Thymus (tissue), 11 donors: ENCODE measurements around the gene NUDCD3. TPM values are rescaled to one million over a fixed set of nuclear protein-coding genes. Genes with fewer than 3 reads are reported as not detected.

ENCODE experiments used
- DNase-seq, 9 donors: peaks; one replicate each; pipeline ENCODE4 v3.0.0-alpha.2; 2013; ENCODE audit warnings: low spot score in 9 of 9, low read depth in 6 of 9, missing footprints in 1 of 9
- H3K27ac ChIP-seq, 2 donors: one replicate each; pipeline ENCODE4 v1.5.1; 2013; ENCODE audit warnings: control low read depth in 1 of 2, low read depth in 1 of 2, low read length in 1 of 2, mild to moderate bottlenecking in 1 of 2, moderate library complexity in 1 of 2
- H3K27me3 ChIP-seq, 2 donors: one replicate each; pipeline ENCODE4 v1.5.1; 2013; ENCODE audit warnings: low read length in 1 of 2; ENCODE audit not compliant: control insufficient read depth in 2 of 2, insufficient read depth in 1 of 2
- H3K36me3 ChIP-seq, 2 donors: one replicate each; pipeline ENCODE4 v1.5.1; 2013; ENCODE audit warnings: low read length in 1 of 2, mild to moderate bottlenecking in 1 of 2, moderate library complexity in 1 of 2; ENCODE audit not compliant: control insufficient read depth in 2 of 2, insufficient read depth in 2 of 2
- H3K4me1 ChIP-seq, 2 donors: one replicate each; pipeline ENCODE4 v1.5.1; 2013; ENCODE audit warnings: low read length in 2 of 2; ENCODE audit not compliant: control insufficient read depth in 2 of 2, insufficient read depth in 2 of 2
- H3K4me3 ChIP-seq, 2 donors: one replicate each; pipeline ENCODE4 v1.5.1; 2013; ENCODE audit warnings: low read length in 2 of 2, control low read depth in 1 of 2, mild to moderate bottlenecking in 1 of 2
- H3K9me3 ChIP-seq, 2 donors: one replicate each; pipeline ENCODE4 v1.5.1; 2013; ENCODE audit warnings: low read length in 1 of 2, mild to moderate bottlenecking in 1 of 2; ENCODE audit not compliant: control insufficient read depth in 2 of 2, insufficient read depth in 1 of 2
- WGBS: extraction: QIAGEN DNeasy Blood & Tissue Kit; methylation state at CpG from one replicate; pipeline ENCODE4 v1.1.7; 2013; 5-methylcytosine and 5-hydroxymethylcytosine counted together
- polyA plus RNA-seq: library from polyadenylated mRNA; stranded (reverse); fragments of 200-250 nt; gene quantifications from one replicate; pipeline ENCODE4 v1.2.3, GENCODE V29; 2013
- total RNA-seq: library from RNA; stranded (reverse); fragments of 120-200 nt; gene quantifications from one replicate; pipeline ENCODE4 v1.2.4, GENCODE V29; 2013
- donor health status: healthy.

Gene NUDCD3
- total and polyA plus RNA-seq, 2 donors, result 32.9 to 33.9 TPM

- Histone ChIP-seq H3K4me1 (no peaks in the 10 kb centered on the region), H3K27ac (no peak overlapping the region), H3K27me3 (peaks cover 2 to 4% of the 10 kb centered on the region in 2 donors), H3K4me3 (no peak overlapping the region), H3K36me3 (no peaks in the 10 kb centered on the region), H3K9me3 (no peaks in the 10 kb centered on the region)
- 54% methylated on average over 2 of the region's 2 CpGs for WGBS
- DNase-seq, result no peak
These were observed 136.8 kb downstream of the NUDCD3 start for GRCh38 chr7:44353668-44354067.

- H3K27me3 ChIP-seq, result peaks cover 4 to 9% of the 10 kb centered on the region in 2 donors
- no peak for DNase-seq
These were observed 141.3 kb downstream of the NUDCD3 start for GRCh38 chr7:44348851-44349781.

GRCh38 chr7:44348300-44348699 is 142.2 kb downstream of the NUDCD3 start:
- Histone ChIP-seq H3K4me3 (no peak overlapping the region), H3K36me3 (no peaks in the 10 kb centered on the region), H3K4me1 (no peaks in the 10 kb centered on the region), H3K27ac (no peak overlapping the region), H3K27me3 (peaks cover 4 to 9% of the 10 kb centered on the region in 2 donors), H3K9me3 (no peaks in the 10 kb centered on the region)
- peak in 4 of 9 donors; percentile 2 to 34 (median 18) for DNase-seq
- 96% methylated on average over 2 of the region's 2 CpGs for WGBS

More at GRCh38 chr7:44348851-44349781, 141.3 kb downstream of the NUDCD3 start:
- Histone ChIP-seq H3K4me1 (no peaks in the 10 kb centered on the region), H3K9me3 (no peaks in the 10 kb centered on the region), H3K27ac (no peak overlapping the region), H3K36me3 (no peaks in the 10 kb centered on the region), H3K4me3 (no peak overlapping the region)
- WGBS, result 91% methylated on average over 9 of the region's 9 CpGs

- Histone ChIP-seq H3K36me3 (no peaks in the 10 kb centered on the region), H3K4me1 (no peaks in the 10 kb centered on the region), H3K4me3 (no peak overlapping the region), H3K27ac (no peak overlapping the region), H3K9me3 (no peaks in the 10 kb centered on the region), H3K27me3 (peaks cover 4 to 9% of the 10 kb centered on the region in 2 donors)
- no peak for DNase-seq
These were observed 142.8 kb downstream of the NUDCD3 start for GRCh38 chr7:44347546-44348114.

- Histone ChIP-seq H3K36me3 (no peaks in the 10 kb centered on the region), H3K27me3 (peaks cover 4 to 9% of the 10 kb centered on the region in 2 donors), H3K27ac (no peak overlapping the region), H3K9me3 (no peaks in the 10 kb centered on the region), H3K4me1 (no peaks in the 10 kb centered on the region), H3K4me3 (no peak overlapping the region)
- 94% methylated on average over 2 of the region's 2 CpGs for WGBS
- no peak for DNase-seq
These were observed 144.4 kb downstream of the NUDCD3 start for GRCh38 chr7:44346063-44346462.

GRCh38 chr7:44341401-44341800 is 149.1 kb downstream of the NUDCD3 start:
- no peak overlapping the region for H3K27ac ChIP-seq
- no peaks in the 10 kb centered on the region for H3K9me3 ChIP-seq
- no peak overlapping the region for H3K4me3 ChIP-seq
- H3K4me1 ChIP-seq, result no peaks in the 10 kb centered on the region
- WGBS, result 91% methylated on average over 3 of the region's 3 CpGs
- peaks cover 6 to 10% of the 10 kb centered on the region in 2 donors for H3K27me3 ChIP-seq
- no peaks in the 10 kb centered on the region for H3K36me3 ChIP-seq
- no peak for DNase-seq

GRCh38 chr7:44338600-44338999 is 151.9 kb downstream of the NUDCD3 start:
- Histone ChIP-seq H3K4me1 (no peaks in the 10 kb centered on the region), H3K36me3 (no peaks in the 10 kb centered on the region), H3K27ac (no peak overlapping the region), H3K9me3 (no peaks in the 10 kb centered on the region), H3K27me3 (peaks cover 4 to 10% of the 10 kb centered on the region in 2 donors), H3K4me3 (no peak overlapping the region)
- no peak for DNase-seq
- 58% methylated on average over 3 of the region's 3 CpGs for WGBS

GRCh38 chr7:44336491-44336890 is 154.0 kb downstream of the NUDCD3 start:
- DNase-seq, result no peak
- no peak overlapping the region for H3K4me3 ChIP-seq
- H3K4me1 ChIP-seq, result no peaks in the 10 kb centered on the region
- H3K36me3 ChIP-seq, result no peaks in the 10 kb centered on the region
- H3K27ac ChIP-seq, result no peak overlapping the region
- whole genome bisulfite sequencing, result 97% methylated on average over 11 of the region's 11 CpGs
- peaks cover 4 to 10% of the 10 kb centered on the region in 2 donors for H3K27me3 ChIP-seq
- no peaks in the 10 kb centered on the region for H3K9me3 ChIP-seq

- no peak for DNase-seq
- Histone ChIP-seq H3K9me3 (no peaks in the 10 kb centered on the region), H3K27me3 (peaks cover 2 to 12% of the 10 kb centered on the region in 2 donors), H3K4me3 (no peak overlapping the region), H3K27ac (no peak overlapping the region), H3K4me1 (no peaks in the 10 kb centered on the region), H3K36me3 (no peaks in the 10 kb centered on the region)
- 93% methylated on average over 4 of the region's 4 CpGs for WGBS
These were observed 155.3 kb downstream of the NUDCD3 start for GRCh38 chr7:44335184-44335583.
